Left colon (tissue), 2 donors: ENCODE measurements around the gene MAP3K9. TPM values are rescaled to one million over a fixed set of nuclear protein-coding genes. Genes with fewer than 3 reads are reported as not detected.

Source experiments
- ATAC-seq: fragments of 200-7000 bp; cut with Tn5 transposase; one replicate; pipeline ENCODE4 v1.9.1; 2020; ENCODE audit warnings: mild to moderate bottlenecking, moderate library complexity
- DNase-seq, 2 donors: peaks; one replicate each; pipeline ENCODE4 v3.0.0-alpha.2; 2020
- intact Hi-C, 2 donors: fragments of 100-400 bp; cut with DNase I in 1 of 2; cut with micrococcal nuclease in 1 of 2; formaldehyde crosslinking; loops; one replicate each; pipeline versions ENCODE4 v1.11.2 to v1.14.0; 2022; cut with DNase I, micrococcal nuclease
- total RNA-seq, 2 donors: library from RNA; stranded (reverse); fragmentation: NEBNext Ultra II Directional; extraction: Animal tissue kit (Norgen Biotek cat#: 25700); gene quantifications; one replicate each; pipeline ENCODE4 v1.2.1, GENCODE V29; 2021
- donor health status: DM: no; HTN: no; CAD: no.
- donor health status: DM: yes; HTN: yes; CAD: no.

MAP3K9 gene
- total RNA-seq, 2 donors from 2014 or later = 10.0 to 12.4 TPM

GRCh38 chr14:70792939-70793338 lies 16.4 kb downstream of the MAP3K9 start:
- ATAC-seq = no peak
- intact Hi-C loops = no loop called here
- no peak for DNase-seq

- intact Hi-C loops = no loop called here
- no peak for ATAC-seq
- DNase-seq = no peak
These were observed 17.3 kb downstream of the MAP3K9 start for GRCh38 chr14:70791971-70792370.

- ATAC-seq = no peak
- intact Hi-C loops = no loop called here
- DNase-seq = no peak
These were observed 19.4 kb downstream of the MAP3K9 start for GRCh38 chr14:70789961-70790360.

GRCh38 chr14:70789361-70789760 lies 20.0 kb downstream of the MAP3K9 start:
- intact Hi-C loops = no loop called here
- DNase-seq = peak in 1 of 2 donors; percentile 19
- no peak for ATAC-seq

- intact Hi-C loops = no loop called here
- DNase-seq (no peak), ATAC-seq (no peak)
These were observed 20.4 kb downstream of the MAP3K9 start for GRCh38 chr14:70788898-70789297.

GRCh38 chr14:70785556-70785955 lies 23.8 kb downstream of the MAP3K9 start:
- intact Hi-C loops = no loop called here
- DNase-seq (no peak), ATAC-seq (no peak)

GRCh38 chr14:70784886-70785285 lies 24.4 kb downstream of the MAP3K9 start:
- DNase-seq (no peak), ATAC-seq (no peak)
- intact Hi-C loops = no loop called here

GRCh38 chr14:70782361-70782760 lies 27.0 kb downstream of the MAP3K9 start:
- intact Hi-C loops = no loop called here
- no peak for DNase-seq
- ATAC-seq = no peak

- intact Hi-C loops = no loop called here
- DNase-seq = peak in 1 of 2 donors; percentile 42
- peak; percentile 35 for ATAC-seq
These were observed 28.8 kb downstream of the MAP3K9 start for GRCh38 chr14:70780396-70781075.

GRCh38 chr14:70779667-70780066 lies 29.6 kb downstream of the MAP3K9 start:
- ATAC-seq = no peak
- intact Hi-C loops = no loop called here
- no peak for DNase-seq

GRCh38 chr14:70776197-70776596 lies 33.1 kb downstream of the MAP3K9 start:
- no peak for DNase-seq
- no peak for ATAC-seq
- intact Hi-C loops = no loop called here

- DNase-seq (no peak), ATAC-seq (no peak)
- intact Hi-C loops = no loop called here
These were observed 36.0 kb downstream of the MAP3K9 start for GRCh38 chr14:70773182-70773862.

- ATAC-seq (no peak), DNase-seq (no peak)
- intact Hi-C loops = no loop called here
These were observed 37.5 kb downstream of the MAP3K9 start for GRCh38 chr14:70771781-70772212.

- ATAC-seq (no peak), DNase-seq (no peak)
- intact Hi-C loops = no loop called here
These were observed 38.8 kb downstream of the MAP3K9 start for GRCh38 chr14:70770490-70770889.

- intact Hi-C loops = no loop called here
- no peak for ATAC-seq
- no peak for DNase-seq
These were observed 49.9 kb downstream of the MAP3K9 start for GRCh38 chr14:70759398-70759797.

GRCh38 chr14:70755655-70756054 lies 53.7 kb downstream of the MAP3K9 start:
- intact Hi-C loops = no loop called here
- no peak for ATAC-seq
- no peak for DNase-seq

- DNase-seq (no peak), ATAC-seq (no peak)
- intact Hi-C loops = no loop called here
These were observed 54.3 kb downstream of the MAP3K9 start for GRCh38 chr14:70754991-70755390.

- intact Hi-C loops = no loop called here
- DNase-seq = no peak
These were observed 55.8 kb downstream of the MAP3K9 start for GRCh38 chr14:70753518-70753953.

GRCh38 chr14:70748422-70748821 lies 60.9 kb downstream of the MAP3K9 start:
- ATAC-seq (no peak), DNase-seq (no peak)
- intact Hi-C loops = no loop called here

More at GRCh38 chr14:70753518-70753953, 55.8 kb downstream of the MAP3K9 start:
- peak; percentile 97 for ATAC-seq

GRCh38 chr14:70744641-70745040 lies 64.7 kb downstream of the MAP3K9 start:
- no peak for DNase-seq
- intact Hi-C loops = no loop called here
- ATAC-seq = no peak

GRCh38 chr14:70742316-70742715 lies 67.0 kb downstream of the MAP3K9 start:
- DNase-seq (no peak), ATAC-seq (no peak)
- intact Hi-C loops = no loop called here
